ENCODE measurements around the gene CACNA1I.
A peak's percentile ranks its signal among the peaks of the same experiment; 100 is the strongest.
"Not testable (repeated sequence)": the region's sequence is repeated elsewhere in the genome, so short reads cannot be mapped to it uniquely, and the experiment has no call there.

GRCh38 chr22:39522091-39522490 lies 48.5 kb upstream of the CACNA1I start:
- TF ChIP-seq REST (IDR thresholded peaks at IDR 0.05; ENCODE audit: unreplicated experiment); CTCF (conservative IDR thresholded peaks at IDR 0.05; ENCODE audit: low read depth in 2 of 2); NANOG (IDR thresholded peaks at IDR 0.05; ENCODE audit: borderline replicate concordance); EZH2 (IDR thresholded peaks at IDR 0.05; ENCODE audit: low read depth, unreplicated experiment): not testable (repeated sequence)
- TF ChIP-seq POLR2AphosphoS5 (IDR thresholded peaks at IDR 0.05; ENCODE audit: low read depth), result peak; percentile 43; the same call in 1 of the 2 replicates

Measured in GM23338 (cell line).